Epithelial cell of prostate (primary cell): ENCODE measurements around the gene TCFL5.

Source experiments
- DNase-seq: peaks from one replicate; pipeline ENCODE4 v3.0.0-alpha.2; 2011; ENCODE audit warnings: low read depth, low spot score
- H3K27ac ChIP-seq: fragments of 450-650 bp; 2 replicates; pipeline ENCODE4 v1.5.1; 2017; ENCODE audit warnings: mild to moderate bottlenecking

Gene TCFL5

DNA sequence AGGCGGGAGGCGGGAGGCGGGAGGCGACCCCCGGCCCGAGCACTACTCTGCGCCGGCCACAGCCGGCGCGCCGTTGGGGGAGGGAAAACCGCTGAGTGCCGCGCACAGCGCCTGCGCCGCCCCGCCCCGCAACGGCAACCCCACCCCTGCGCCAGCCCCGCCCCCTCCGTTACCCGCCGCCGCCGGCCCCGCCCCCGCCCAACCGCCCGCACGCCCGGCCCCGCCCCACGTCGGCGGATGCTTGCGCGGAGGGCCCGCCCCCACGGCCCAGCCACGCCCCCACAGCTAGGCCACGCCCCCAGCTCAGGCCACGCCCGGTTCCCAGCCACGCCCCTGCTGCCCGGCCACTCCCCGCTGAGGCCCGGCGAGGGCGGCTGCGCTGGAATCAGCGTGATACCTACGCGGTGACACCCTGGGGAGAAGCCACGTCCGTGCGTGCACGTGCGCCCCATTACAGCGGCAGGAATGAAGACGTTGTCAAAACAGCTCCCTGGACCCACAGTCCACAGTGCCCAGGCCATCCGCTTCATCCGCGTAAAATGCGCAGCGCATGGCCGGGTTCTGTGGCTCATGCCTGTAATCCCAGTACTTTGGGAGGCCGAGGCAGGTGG lies at the start of gene TCFL5:
TCFL5 (minus strand) TSS at position 97 of the 611 bp plus-strand sequence. CDS start 152 bp downstream, outside the sequence.
- no peak for DNase-seq
- no peak within 1 kb of the TSS for H3K27ac ChIP-seq

DNA sequence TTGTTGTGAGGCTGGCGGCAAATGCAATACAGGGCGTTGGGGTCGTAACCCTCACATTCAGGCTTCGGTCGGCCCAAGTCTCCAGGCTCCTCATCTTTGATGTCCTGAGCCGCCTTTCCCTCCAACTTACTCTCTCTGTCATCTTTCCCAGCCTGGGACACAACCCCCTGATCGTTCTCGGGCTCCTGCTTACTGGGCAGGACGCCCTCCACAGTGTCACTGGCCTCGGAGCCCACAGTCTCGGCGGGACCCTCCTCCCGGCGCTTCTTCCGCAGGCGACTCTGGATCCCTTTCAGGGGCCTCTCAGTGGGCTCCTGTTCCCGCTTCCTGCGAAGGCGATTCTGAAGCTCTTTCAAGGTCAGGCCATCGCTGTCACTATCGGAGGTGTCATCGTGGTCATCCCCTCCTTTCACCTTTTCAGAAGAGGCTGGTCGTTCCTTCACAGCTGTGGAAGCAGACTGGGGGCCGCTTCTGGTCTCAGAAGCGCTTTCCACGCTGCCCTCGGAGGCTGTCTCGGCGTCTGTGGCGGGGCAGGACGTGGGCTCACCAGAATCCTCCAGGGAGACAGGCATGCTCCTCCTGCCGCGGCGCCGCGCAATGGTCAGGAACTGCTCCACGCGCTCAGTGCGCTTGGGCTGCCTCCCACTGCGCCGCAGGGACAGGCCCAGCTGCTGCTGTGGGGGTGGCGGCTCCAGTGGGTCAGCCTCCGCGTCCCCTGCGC lies 49.3 kb upstream of the TCFL5 start:
- DNase-seq: no peak
- no peak overlapping the region for H3K27ac ChIP-seq

DNA sequence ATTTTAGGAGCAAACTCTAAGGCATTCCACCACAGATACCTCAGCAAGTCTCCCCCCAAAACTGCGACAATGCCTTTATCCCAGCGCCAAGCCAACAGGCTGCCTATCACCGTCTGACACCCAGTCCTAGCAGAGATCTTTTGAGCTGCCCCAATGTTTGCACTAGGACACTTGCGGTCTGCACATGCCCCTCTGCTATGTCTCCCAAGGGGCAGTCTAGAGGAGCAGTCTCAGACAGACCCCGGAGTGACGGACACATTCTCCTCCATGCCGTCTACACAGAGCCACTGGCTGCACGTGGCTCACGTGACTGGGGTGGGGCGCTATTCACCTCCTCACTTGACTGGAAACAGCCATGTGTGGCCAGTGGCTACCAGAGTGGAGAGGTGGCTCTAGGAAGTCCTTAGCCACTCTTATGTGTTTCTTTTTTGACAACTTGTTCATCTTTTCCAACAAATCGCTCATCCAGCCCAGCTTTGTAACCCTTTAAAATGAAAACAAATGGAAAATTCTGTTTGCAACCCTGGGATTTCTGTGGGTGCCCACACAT lies 48.7 kb upstream of the TCFL5 start:
- no peak for DNase-seq
- no peak overlapping the region for H3K27ac ChIP-seq

DNA sequence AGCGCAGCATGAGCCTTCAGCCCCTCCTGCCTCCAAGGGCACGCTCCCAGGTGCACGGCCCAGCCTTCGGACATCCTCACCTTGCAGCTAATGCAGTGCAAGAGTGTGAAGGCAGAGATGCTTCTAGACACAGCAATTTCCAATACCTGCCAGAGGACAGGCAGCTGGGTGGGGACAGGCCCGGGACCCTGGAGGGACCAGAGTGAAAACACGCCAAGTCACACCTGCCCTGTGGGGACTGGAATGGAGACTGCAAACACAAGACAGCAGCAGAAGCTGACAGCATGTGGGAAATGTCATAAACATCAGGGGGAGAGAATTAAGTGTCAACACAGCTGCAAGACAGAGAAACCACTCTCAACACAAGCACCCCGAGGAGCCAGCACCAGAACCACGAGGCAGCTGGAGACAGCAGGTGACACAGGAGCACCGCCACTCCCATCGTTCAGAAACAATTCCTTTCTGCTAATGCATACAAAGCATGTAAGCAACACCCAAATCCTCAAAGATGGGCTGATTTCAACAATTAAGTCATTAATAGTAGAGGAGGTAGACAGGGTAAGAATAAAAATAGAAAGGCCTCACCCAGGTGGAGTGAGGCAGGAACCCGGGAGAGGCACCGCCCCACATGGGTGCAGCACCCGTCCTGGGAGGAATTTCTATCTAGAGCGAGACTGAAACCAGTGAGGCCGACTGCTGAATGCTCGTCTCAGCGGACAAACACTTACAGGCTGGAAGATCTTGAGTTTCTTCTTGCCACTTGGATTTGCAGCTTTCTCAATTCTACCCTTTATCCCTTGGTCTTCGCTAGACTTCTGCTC lies 47.6 kb upstream of the TCFL5 start:
- H3K27ac ChIP-seq: no peak overlapping the region
- DNase-seq: no peak

DNA sequence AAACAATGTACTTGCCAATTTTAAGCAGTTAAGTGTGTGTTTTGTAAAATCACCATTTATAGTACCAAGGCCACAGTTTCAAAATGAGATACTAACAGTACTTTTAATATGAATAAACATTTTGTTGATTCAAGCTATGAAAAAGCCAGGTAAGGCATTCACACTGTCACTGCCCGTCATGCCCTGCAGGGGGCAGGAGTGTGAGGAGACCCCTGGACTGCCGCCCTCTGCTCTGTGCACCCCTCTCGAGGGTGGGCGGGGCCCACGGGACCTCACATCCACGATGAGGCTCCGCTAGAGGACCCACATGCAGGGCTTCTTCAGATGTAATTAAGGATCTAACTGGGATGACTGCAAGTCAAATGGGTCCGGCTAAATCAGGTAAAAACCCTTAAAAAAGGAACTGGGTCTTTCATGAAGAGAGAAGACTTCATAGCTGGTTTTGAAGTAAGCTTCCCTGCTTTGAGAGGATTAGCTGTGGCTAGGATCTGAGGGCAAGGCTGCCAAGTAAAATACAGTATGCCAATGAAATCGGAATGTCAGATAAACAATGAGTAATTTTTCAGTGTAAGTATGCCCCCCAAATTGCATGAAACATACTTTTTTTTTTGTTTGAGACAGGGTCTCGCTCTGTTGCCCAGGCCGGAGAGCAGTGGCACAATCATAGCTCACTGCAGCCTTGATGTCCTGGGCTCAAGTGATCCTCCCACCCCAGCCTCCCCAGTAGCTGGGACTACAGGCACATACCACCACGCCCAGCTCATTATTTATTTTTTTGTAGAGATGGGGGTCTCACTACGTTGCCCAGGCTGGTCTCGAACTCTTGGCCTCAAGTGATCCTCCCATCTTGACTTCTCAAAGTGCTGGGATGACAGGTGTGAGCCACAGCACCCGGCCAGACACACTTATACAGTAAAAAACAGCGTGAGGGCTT lies 46.0 kb upstream of the TCFL5 start:
- no peak for DNase-seq
- no peak overlapping the region for H3K27ac ChIP-seq

DNA sequence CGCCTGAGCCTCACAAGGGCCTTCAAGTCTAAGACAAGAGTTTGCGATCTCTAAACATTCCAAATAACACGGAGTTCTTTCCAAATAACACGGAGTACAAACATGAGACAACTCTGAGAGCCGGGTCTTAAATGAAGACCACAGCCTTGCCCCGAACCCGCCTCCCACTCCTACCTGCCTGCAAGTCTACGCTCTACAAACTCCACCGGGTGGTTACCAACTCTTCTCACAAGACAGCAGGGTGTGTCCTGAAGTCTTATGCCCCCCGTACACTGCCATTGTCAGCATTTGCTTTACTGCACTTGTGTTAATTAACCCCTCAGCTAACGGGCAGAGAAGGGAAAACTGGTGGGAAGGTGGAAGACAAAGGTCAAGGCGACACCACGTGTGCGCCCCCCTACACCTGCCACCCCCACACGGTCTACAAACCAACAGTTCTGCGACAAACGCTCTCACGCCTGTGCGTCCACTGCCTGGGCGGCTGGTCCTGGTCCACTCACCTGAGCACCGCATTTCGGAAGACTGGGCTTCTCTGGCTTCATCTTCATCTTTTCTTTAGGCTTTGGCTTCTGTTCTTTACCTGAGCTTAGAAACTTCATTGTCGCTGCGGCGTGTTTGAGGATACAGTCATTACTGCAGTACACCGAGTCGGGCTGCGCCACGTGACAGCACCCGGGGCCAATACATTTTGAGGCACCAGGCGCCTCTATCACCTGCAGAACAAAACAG lies 45.2 kb upstream of the TCFL5 start:
- no peak for DNase-seq
- H3K27ac ChIP-seq: no peak overlapping the region

DNA sequence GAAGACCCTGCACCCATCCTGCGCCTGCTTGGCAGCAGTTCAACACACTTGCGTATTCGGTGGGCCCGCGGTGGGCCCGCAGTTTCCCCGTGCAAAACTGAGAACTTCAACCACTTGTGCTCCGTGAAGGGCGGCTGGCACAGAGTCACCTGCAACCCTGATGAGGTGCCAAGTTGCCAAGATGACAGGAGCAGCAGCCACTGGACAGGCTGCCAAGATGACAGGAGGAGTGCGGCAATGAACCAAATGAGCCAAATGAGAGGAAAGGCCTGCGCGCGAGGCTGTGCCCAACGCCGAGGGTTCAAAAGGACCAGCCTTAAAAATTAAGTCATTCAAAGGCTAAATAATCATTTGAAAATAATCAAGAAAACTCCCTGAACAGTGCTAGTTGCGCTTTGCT lies 44.6 kb upstream of the TCFL5 start:
- H3K27ac ChIP-seq: no peak overlapping the region
- no peak for DNase-seq

DNA sequence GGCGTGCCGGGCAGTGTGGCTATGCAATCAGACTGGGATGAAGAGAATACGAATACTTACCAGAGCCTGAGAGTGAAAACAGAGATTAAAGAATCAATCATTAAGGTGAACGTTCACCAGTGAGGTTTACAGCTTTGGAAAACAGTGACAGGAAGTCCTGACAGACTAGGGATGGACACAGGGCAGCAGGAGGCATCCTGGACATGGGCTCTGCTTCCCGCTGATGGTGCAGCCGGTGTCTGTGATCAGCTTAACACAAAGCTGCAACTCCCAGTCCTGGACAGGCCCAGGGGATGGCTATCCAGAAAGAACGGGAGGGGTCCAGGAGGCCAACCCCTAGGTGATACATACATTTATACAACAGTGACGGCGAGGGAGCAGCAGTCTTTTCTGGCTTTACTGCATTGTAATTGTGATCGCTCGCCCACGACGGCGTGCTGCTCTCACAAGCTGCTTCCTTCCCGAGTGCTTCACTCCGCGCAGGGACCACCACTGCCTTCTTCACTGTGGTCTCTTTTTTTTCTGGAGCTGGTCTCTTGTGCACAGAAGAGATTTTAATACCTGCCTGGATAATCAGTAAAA lies 44.0 kb upstream of the TCFL5 start:
- H3K27ac ChIP-seq: no peak overlapping the region
- DNase-seq: no peak

DNA sequence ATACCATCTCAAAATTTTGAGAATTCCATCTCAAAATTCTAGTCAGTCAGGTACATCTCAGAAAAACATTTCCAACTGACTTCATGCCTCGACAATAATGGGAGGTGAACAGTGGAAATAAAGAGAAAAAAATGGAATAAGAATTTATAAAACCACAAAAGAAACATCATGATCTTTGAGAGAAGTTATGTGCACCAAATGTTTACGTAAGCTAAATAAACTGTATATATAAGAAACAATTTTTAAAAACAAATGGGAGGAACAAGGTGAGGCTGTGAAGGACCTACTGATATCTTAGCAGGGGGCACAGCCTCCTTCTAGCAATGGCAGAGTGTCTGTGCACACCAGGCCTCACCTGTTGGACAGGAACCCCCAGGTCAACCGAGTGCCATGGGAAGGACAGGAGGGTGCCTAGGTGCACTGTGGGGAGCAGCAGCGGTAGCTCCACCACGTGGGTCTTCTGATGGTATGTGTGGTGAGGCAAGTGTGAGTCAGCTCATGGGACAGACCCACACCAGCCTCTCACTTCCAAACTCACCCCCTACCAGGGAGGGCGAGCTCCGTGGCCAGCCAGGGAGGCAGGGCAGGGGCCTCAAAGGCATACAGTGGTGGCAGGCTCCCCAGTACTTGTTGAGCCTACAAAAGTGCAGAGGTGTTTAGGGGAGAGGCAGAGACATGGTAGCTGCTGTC lies 41.4 kb upstream of the TCFL5 start:
- H3K27ac ChIP-seq: no peak overlapping the region
- no peak for DNase-seq

DNA sequence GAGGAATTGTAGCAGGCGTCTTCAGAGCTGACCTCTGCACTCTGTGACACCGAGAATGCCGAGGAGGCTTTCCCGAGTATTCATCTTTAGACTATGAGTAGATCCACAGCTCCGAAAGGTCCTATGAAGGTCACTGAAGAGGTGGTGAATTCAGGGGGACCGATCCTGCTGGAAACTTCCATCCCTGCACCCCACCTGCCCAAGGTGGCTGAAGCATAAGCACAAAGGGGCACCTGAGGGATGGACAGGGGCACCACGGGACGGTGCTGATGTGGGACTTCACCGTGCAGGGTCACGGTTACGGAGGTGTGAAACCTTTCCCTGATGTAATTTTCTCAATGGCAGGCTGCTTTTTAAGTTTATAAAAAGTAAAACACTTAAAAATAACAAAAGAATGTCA lies 40.3 kb upstream of the TCFL5 start:
- no peak for DNase-seq
- peak overlapping the region; percentile 67 for H3K27ac ChIP-seq

DNA sequence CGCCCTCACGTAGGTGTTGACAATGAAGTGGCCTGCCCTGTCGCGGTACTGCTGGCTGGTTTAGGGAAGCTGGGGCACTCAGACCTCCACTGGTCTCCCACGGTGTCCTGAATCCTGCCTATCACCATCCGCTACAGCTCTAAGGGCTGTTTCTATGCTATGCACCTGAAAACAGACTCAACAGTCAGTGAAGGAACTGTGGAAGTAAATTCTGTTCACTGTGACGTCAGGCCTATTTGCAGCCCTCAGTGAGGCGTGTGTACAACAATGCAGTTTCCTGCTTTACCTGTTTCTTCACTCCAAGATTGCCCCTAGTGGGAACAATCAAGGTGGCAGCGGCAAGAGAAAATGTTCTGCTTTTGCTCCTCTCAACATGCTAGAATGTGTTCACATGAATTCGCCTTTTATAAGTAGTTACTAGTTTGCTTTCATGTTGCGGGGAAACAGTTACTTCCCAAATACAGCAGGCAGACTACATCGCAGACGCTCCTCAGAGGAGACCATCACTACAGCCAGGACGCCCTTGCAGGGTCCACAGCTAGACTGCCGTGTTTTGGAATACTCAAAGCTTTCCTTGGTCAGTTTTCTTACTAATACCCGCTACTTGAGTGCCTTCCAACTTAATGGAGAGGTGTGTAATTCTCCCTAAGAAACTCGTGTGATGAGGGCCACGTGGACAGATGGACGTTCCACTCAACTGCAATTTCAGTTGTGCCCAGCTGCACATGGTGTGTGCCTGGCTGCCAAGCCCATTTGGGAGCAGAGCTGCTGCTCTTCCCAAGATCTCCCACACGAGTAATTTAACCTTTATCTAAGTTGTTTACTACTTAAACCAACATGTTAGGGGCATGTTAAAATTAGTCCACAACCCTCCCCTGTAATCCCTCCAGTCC lies 39.3 kb upstream of the TCFL5 start:
- peak; percentile 57 for DNase-seq
- H3K27ac ChIP-seq: peak overlapping the region; percentile 67

DNA sequence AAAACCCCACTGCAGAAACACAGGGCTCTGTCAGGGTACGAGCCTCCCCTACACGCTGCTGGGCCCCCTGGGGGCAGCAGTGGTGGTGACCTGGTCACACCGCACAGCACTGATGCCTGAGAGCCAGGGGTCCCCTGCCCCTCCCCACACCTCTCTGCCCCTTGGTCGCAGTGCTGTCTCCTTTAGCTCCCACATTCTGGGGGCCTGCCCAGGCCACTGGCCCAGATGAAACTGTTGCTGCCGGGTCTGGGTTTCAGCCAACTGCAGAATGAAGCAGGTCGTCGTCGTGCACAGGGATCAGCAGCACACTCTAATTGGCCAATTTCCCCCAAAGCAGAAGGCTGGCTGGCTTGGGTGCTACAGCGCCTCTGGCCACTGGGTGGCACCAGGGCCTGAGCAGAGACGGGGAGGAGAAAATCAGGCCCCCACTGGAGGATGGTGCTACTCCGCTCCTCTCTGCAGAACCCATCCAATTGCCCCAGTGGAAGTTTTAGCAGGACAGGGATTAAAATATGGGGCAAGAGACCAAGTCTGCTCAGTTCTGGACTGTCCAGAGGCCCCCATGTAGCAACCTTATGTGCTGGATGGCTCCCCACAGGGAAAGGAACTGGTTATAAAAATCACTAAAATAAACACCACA lies 38.5 kb upstream of the TCFL5 start:
- H3K27ac ChIP-seq: peak overlapping the region; percentile 67
- no peak for DNase-seq

DNA sequence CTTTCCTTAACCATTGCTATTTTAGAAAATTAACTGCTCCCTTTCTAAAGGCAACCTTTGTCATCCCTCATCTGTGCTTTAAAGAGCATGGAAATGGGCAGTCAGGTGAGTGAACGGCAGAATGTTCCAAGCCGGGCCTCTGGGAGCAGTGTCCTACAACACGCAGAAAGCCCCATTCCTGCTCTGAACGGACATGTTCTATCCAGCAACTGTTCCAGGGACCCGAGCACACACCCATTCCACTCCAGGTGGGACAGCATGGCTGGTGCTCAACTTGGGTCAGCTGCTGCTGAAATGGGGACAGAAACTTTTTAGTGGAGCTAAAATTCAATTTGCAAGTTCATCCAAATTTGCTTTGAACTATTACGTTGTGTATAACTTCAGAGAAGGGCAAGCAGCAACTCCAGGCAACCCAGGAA lies 38.0 kb upstream of the TCFL5 start:
- H3K27ac ChIP-seq: peak overlapping the region; percentile 67
- no peak for DNase-seq

DNA sequence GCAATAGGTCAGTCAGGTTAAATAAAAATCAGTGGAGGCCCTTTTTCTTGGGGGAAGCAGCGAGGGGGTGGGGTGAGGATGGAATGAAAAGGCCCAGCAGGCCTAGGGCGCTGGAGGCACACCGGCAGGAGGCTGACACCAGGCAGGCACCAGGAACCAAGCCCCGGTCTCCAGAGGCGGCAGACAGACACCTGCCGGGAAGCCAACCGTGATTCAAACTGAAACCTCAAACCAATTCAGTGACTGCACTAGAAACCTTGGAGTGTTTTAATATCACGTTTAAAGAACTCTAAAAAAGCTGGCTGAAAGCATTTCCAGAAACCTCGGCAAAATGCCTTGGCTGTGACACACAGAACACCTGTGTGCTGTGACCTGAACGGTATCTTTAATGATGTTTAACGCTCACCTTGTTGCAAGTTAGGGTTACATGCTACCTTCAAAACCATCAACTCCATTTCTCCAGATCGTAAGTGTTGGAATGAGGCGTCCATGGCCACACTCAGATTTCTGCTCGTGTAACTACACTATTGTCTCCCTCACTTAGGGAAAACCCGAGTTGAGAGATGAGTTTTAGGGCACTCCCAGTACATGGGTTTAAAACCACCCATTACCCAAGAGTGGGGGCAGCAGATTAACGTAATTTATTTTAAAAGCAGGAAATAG lies 37.5 kb upstream of the TCFL5 start:
- H3K27ac ChIP-seq: peak overlapping the region; percentile 4
- no peak for DNase-seq

DNA sequence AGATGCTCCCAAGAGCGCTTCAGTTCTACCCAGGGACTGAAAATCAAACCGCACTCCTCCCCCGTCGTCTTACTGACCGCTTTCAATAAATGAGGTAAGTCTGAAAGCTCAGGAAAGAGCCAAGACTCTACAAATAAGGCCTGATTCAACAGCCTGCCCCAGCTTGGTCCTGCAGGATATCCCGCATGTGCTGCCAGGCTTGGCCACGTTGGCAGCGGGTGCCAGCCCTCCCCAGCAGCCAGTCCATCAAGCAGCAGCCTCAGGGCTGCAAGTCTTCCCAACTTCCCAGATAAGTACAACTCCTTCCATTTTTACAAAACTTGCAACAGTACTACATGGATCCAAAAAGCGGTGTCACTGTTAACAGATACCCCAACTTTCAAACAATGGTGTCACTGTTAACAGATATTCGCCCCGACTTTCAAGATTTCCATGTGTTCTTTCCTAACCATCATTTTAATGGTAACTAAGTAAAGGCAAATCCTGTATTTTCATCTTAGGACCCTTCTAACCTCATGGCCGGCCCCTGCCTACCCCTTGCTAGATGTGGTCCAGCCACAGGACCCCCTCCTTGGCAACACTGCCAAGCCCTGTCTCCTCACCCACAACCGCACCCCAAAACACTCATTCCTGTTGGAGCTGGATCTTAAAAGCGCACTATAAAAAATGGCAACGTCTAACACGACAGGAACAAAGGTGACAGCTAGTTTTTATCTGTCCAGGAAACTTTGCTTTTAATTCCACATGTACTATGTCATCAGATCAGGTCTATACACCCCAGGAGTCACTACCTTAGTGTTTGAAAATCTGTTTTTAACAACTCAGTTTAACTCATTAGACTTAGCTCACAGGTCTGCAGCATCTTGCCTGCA lies 36.7 kb upstream of the TCFL5 start:
- peak overlapping the region; percentile 4 for H3K27ac ChIP-seq
- no peak for DNase-seq
